ENCODE measurements around the gene COL23A1.

The COL23A1 gene

DNA sequence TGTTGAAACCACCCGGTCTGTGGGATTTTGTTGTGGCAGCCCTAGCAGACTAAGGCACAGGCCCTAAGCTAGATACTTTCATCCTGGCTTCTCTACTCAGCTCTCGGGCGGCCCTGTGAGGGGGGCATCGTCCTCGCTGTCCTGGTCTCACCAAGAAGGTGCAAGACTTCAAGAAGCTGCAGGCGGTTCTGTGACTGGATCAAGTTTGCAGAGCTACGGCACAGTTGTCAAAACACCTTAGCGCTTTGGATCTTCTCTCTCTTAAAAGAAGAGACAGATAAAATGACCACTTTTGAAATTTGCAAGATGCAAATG is 238.2 kb downstream of the COL23A1 start:
- Histone ChIP-seq H4K20me1 (ENCODE audit: insufficient read depth, low read length) (no peaks in the 10 kb centered on the region), H2AFZ (ENCODE audit: low read depth, low read length) (no peak overlapping the region), H3K9ac (ENCODE audit: low read length) (no peak overlapping the region), H3K36me3 (replicated peaks; ENCODE audit: low read depth, low read length) (no peaks in the 10 kb centered on the region), H3K79me2 (ENCODE audit: low read length) (no peaks in the 10 kb centered on the region), H3K4me2 (ENCODE audit: low read length) (no peak overlapping the region), H3K4me3 (ENCODE audit: low read length) (no peak overlapping the region), H3K27ac (ENCODE audit: low read length) (no peak overlapping the region), H3K4me1 (ENCODE audit: low read length) (no peaks in the 10 kb centered on the region), H3K9me3 (ENCODE audit: insufficient read depth, low read length) (no peaks in the 10 kb centered on the region), H3K27me3 (ENCODE audit: low read depth, low read length) (no peaks in the 10 kb centered on the region; the same call in 1 of the 2 replicates)
- TF ChIP-seq EZH2phosphoT487 (IDR thresholded peaks at IDR 0.05; ENCODE audit: low read depth) = no peak
- TF ChIP-seq, protein P1, sequence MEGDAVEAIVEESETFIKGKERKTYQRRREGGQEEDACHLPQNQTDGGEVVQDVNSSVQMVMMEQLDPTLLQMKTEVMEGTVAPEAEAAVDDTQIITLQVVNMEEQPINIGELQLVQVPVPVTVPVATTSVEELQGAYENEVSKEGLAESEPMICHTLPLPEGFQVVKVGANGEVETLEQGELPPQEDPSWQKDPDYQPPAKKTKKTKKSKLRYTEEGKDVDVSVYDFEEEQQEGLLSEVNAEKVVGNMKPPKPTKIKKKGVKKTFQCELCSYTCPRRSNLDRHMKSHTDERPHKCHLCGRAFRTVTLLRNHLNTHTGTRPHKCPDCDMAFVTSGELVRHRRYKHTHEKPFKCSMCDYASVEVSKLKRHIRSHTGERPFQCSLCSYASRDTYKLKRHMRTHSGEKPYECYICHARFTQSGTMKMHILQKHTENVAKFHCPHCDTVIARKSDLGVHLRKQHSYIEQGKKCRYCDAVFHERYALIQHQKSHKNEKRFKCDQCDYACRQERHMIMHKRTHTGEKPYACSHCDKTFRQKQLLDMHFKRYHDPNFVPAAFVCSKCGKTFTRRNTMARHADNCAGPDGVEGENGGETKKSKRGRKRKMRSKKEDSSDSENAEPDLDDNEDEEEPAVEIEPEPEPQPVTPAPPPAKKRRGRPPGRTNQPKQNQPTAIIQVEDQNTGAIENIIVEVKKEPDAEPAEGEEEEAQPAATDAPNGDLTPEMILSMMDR (IDR thresholded peaks at IDR 0.05; ENCODE audit: low read depth, low read length) = no peak

DNA sequence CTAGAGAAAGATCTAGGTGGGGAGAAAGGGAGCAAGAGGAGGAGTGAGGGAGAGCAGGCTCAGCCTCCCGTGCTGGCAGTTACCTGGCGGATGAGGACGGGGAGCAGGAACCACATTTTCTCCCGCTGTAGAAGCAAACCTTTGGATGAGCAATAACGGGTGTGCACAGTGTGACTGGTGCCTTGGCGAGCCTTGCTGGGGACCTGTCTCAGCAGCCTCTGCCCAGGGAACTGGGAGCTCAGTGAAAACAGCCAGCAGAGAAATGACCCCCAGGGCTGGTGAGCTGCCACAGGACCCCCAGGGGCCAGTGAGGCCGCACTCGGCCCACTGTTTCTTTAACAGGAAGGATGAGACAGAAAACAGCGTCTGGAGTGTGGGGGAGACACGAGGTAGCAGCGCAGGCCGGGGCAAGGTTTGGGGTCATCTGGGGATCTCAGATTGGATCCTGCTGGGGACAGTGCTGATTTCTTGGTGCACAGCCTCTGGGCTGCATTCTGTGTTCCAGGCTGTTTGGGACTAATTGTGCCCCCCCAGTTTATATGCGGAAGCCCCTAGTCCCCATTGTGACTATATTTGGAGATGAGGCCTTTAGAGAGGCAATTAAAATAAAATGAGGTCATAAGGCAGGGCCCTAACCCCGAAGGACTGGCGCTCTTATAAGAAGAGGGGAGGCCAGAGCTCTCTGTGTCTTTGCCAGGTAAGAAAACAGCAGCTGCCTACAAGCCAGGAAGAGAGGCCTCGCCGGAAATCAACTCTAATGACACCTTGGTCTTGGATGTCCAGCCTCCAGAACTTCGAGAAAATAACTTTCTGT is 238.8 kb downstream of the COL23A1 start:
- no peak for TF ChIP-seq EZH2phosphoT487 (IDR thresholded peaks at IDR 0.05; ENCODE audit: low read depth)
- TF ChIP-seq, protein P1 (IDR thresholded peaks at IDR 0.05; ENCODE audit: low read depth, low read length) = no peak

DNA sequence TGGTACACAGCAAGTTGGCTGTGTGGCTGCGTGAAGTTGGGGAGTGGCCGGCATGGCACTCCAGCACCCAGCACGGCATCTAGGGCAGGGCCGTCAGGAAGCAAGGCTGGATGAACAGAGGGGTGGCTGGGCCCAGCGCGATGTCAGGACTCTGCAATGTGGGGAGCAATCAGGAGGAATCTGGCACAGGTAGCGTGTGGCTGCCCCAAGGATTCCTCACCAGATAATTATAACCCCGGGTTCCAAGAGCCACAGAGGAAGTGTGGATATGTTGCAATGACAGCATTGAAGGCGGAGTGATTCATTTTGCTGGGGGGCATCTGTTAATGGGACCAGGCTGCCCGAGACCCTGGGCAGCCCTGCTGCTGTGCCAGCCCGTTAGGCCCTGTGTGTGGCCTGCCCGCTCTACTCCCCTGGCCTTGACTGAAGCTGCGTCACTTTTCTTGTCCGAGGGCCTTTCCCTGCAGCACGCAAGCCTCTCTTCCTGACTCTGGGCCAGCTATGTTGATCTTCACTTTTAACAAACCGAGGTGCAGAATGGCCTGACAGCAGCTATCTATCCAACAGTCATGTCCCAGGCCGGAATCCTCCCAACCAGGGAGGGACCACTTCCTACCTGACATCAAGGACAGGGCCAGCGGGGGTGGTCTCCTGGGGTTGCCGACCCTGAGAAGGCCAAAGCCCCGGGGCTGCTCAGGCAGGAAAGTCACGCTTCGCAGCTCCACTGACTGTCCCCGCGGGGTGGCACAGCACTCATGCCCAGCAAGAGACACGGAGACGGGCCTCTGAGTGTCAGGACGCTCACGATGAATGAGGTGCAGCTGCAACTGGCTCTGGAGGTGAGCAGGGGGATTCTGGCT is 239.6 kb downstream of the COL23A1 start:
- H3K79me2 ChIP-seq (ENCODE audit: low read length) = no peaks in the 10 kb centered on the region
- no peak overlapping the region for H3K9ac ChIP-seq (ENCODE audit: low read length)
- TF ChIP-seq, protein P1 (IDR thresholded peaks at IDR 0.05; ENCODE audit: low read depth, low read length) = no peak
- TF ChIP-seq EZH2phosphoT487 (IDR thresholded peaks at IDR 0.05; ENCODE audit: low read depth) = no peak
- no peaks in the 10 kb centered on the region for H3K36me3 ChIP-seq (replicated peaks; ENCODE audit: low read depth, low read length)
- H3K9me3 ChIP-seq (ENCODE audit: insufficient read depth, low read length) = no peaks in the 10 kb centered on the region
- H3K4me3 ChIP-seq (ENCODE audit: low read length) = no peak overlapping the region
- H2AFZ ChIP-seq (ENCODE audit: low read depth, low read length) = no peak overlapping the region
- H3K27me3 ChIP-seq (ENCODE audit: low read depth, low read length) = no peaks in the 10 kb centered on the region; the same call in 1 of the 2 replicates
- H4K20me1 ChIP-seq (ENCODE audit: insufficient read depth, low read length) = no peaks in the 10 kb centered on the region
- no peaks in the 10 kb centered on the region for H3K4me1 ChIP-seq (ENCODE audit: low read length)
- H3K27ac ChIP-seq (ENCODE audit: low read length) = no peak overlapping the region
- H3K4me2 ChIP-seq (ENCODE audit: low read length) = no peak overlapping the region

More for the DNA sequence above, 238.8 kb downstream of the COL23A1 start:
- Histone ChIP-seq H3K9me3 (ENCODE audit: insufficient read depth, low read length) (no peaks in the 10 kb centered on the region), H2AFZ (ENCODE audit: low read depth, low read length) (no peak overlapping the region), H3K27me3 (ENCODE audit: low read depth, low read length) (no peaks in the 10 kb centered on the region; the same call in 1 of the 2 replicates), H3K36me3 (replicated peaks; ENCODE audit: low read depth, low read length) (no peaks in the 10 kb centered on the region), H3K4me1 (ENCODE audit: low read length) (no peaks in the 10 kb centered on the region), H3K4me3 (ENCODE audit: low read length) (no peak overlapping the region), H3K9ac (ENCODE audit: low read length) (no peak overlapping the region), H3K79me2 (ENCODE audit: low read length) (no peaks in the 10 kb centered on the region), H3K27ac (ENCODE audit: low read length) (no peak overlapping the region), H4K20me1 (ENCODE audit: insufficient read depth, low read length) (no peaks in the 10 kb centered on the region), H3K4me2 (ENCODE audit: low read length) (no peak overlapping the region)

Measured in OCI-LY3 (cell line).